Tibial nerve (tissue), 4 donors: ENCODE data around the gene S100A16.

Experiments used
- EP300 ChIP-seq, 2 donors: sonication (generic); formaldehyde crosslinking; IDR thresholded peaks; one replicate each; pipeline ENCODE4 v1.6.1; 2017; ENCODE audit warnings: antibody characterized with exemption in 2 of 2, mild to moderate bottlenecking in 1 of 2
- POLR2A ChIP-seq, 2 donors: fragments of 450-650 bp; IDR thresholded peaks; one replicate each; pipeline ENCODE4 v1.6.1; 2017; ENCODE audit warnings: antibody characterized with exemption in 2 of 2, mild to moderate bottlenecking in 2 of 2, moderate library complexity in 2 of 2
- TF ChIP-seq, protein P1 (sequence below), 5 experiments: fragments of 200-600 bp in 3 of 5; fragments of 450-650 bp in 2 of 5; sonication (generic) in 3 of 5; IDR thresholded peaks; one replicate each; pipeline ENCODE4 v1.5.1; 2016 to 2019; ENCODE audit warnings: antibody characterized with exemption in 5 of 5, mild to moderate bottlenecking in 3 of 5, moderate library complexity in 2 of 5

- peak in 1 of 2 donors; percentile 15 for TF ChIP-seq POLR2A (IDR thresholded peaks at IDR 0.05)
- TF ChIP-seq, protein P1, sequence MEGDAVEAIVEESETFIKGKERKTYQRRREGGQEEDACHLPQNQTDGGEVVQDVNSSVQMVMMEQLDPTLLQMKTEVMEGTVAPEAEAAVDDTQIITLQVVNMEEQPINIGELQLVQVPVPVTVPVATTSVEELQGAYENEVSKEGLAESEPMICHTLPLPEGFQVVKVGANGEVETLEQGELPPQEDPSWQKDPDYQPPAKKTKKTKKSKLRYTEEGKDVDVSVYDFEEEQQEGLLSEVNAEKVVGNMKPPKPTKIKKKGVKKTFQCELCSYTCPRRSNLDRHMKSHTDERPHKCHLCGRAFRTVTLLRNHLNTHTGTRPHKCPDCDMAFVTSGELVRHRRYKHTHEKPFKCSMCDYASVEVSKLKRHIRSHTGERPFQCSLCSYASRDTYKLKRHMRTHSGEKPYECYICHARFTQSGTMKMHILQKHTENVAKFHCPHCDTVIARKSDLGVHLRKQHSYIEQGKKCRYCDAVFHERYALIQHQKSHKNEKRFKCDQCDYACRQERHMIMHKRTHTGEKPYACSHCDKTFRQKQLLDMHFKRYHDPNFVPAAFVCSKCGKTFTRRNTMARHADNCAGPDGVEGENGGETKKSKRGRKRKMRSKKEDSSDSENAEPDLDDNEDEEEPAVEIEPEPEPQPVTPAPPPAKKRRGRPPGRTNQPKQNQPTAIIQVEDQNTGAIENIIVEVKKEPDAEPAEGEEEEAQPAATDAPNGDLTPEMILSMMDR (IDR thresholded peaks at IDR 0.05) = peak; percentile 98 to 99 (median 99)
- peak; percentile 32 to 75 for TF ChIP-seq EP300 (IDR thresholded peaks at IDR 0.05)
These were observed 44.4 kb downstream of the S100A16 start for GRCh38 chr1:153568367-153569099.
